GF-D8 (cell line): ENCODE data around the gene SPHKAP.
"Not testable (repeated sequence)": the region's sequence is repeated elsewhere in the genome, so short reads cannot be mapped to it uniquely, and the experiment has no call there.

Source experiments
- DNase-seq: peaks from one replicate; lab custom pipeline; 2025; lab: John Stamatoyannopoulos, UW

The SPHKAP gene

GRCh38 chr2:228094377-228094921 is 87.0 kb downstream of the SPHKAP start:
- DNase-seq: no peak

GRCh38 chr2:228092056-228092455 is 89.4 kb downstream of the SPHKAP start:
- DNase-seq: no peak

DNA sequence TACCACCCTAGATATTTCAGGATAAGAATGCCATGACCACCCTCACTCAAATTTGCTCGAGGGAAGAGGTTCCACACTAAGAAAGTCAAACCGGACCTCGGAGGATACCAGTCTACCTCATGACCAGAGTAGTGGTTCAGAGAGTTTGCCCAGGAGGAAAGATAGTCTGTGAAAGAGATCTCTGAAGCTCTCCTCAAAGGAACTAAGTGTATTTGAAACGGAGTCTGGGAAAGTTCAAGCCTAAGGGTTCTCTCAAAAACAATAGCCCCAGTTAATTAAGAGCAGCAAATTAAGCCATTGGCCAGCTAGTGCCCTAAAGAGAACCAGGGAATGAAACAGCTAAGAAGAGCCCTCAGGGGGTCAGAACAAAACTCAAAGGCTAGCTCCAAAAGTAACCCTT is 94.9 kb downstream of the SPHKAP start:
- no peak for DNase-seq

- DNase-seq: no peak
These were observed 96.8 kb downstream of the SPHKAP start for GRCh38 chr2:228084717-228085116.

DNA sequence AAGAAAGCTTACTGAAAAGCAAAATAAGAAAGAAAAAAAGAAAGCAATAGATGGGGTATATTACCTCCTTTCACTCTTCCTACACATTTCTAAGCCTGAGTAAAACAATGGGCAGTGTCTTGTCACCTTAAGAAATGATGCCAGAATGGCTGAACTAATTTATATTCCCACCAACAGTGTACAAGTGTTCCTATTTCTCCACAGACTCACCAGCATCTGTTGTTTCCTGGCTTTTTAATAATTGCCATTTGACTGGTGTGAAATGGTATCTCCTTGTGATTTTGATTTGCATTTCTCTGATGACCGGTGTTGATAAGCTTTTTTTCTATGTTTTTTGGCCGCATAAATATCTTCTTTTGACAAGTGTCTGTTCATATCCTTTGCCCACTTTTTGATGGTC is 98.4 kb downstream of the SPHKAP start:
- no peak for DNase-seq

- no peak for DNase-seq
These were observed 98.9 kb downstream of the SPHKAP start for GRCh38 chr2:228082571-228082970.

- no peak for DNase-seq
These were observed 102.3 kb downstream of the SPHKAP start for GRCh38 chr2:228079194-228079593.

- not testable (repeated sequence) for DNase-seq
These were observed 104.8 kb downstream of the SPHKAP start for GRCh38 chr2:228076695-228077094.

DNA sequence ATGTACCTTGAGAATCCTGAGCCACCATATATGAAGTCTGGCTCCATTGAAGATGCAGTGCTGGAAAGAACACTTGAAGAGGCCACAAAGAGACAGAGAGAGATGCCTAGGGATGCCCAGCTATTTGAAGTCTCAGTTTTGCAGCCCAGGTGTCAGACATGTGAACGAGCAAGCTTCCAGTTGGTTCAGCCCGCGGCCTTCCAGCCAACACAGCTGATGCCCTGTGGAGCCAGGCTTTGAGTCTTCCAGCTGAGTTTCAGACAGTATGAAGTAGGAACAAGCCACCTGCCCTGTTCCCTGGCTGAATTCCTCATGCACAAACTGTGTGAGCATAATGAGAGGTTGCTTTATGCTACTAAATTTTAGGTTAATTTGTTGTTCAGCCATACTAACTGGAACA is 108.8 kb downstream of the SPHKAP start:
- DNase-seq: no peak

- no peak for DNase-seq
These were observed 114.2 kb downstream of the SPHKAP start for GRCh38 chr2:228067309-228067708.

DNA sequence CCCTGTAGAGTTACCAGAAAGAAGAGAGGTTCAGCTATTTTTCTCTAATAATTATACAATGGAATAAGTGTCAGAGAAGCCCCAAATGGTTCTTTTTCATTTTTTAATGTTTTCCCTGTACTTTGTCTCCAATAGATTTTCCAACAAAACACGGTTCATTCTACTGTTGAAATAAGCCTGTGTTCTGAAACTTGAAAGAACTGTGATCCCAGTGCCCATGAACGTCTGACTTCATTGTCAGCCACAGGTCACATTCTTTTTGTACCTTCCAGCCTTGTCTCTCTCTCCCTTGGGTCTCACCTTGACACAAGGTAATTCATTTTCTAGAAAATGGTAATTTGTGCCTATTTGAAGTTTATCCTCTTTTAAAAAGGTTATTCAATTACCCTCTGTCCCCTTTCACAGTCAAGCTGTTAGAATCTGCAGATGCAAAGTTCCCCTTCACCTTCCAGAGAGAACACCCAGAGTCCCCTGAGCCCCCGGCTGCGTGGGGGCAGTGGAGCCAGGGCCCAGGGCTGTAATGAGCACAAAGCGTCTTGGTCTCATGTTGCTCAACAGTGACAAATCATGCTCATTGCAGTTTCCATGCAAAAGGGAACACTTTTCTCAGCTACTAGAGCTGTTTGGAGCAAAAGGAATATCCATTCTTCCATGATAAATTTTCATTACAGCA is 115.2 kb downstream of the SPHKAP start:
- no peak for DNase-seq

DNA sequence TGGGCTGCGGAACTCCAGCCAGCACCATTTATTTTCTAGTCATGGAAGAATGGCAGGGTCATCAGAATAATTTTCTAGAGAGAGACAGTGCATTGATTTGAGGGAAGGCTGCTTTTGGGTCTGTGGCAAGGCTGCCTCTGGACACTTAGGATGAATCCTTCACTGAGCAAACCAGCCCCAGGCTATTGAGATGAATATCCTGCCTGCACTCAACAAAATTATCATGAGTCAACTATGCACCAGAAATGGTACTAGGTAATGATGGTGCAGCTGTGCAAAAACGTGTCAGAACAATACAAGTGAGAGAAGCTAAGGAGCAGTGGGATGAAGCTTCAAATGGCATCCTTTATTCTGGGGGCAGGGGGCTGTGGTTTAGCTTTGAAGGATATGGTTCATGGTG is 115.8 kb downstream of the SPHKAP start:
- DNase-seq: no peak

DNA sequence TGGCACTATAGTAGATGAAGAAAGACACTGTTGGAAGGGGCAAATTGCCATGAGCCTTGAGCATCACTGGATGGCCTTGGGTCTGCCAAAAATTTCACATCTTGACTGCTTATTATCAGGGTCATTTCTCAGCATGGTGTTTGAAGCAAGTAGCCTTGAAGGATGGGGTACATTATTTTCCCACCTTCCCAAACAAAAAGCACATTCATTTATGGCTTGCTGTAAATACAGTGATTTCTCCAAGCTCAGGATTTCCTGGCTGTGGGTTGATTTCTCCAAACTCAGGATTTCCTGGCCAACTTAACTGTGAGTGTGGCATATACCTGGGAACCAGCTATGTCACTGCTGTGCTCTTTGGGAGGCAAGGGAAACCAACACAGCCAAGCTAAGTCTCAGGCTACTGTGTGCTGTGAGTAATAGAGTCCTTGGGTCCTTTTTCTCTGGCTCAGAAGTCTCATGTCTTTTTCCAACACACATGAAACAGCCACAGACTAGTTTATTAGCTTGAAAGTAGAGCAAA is 116.6 kb downstream of the SPHKAP start:
- DNase-seq: no peak

GRCh38 chr2:228064024-228064423 is 117.5 kb downstream of the SPHKAP start:
- DNase-seq: no peak

DNA sequence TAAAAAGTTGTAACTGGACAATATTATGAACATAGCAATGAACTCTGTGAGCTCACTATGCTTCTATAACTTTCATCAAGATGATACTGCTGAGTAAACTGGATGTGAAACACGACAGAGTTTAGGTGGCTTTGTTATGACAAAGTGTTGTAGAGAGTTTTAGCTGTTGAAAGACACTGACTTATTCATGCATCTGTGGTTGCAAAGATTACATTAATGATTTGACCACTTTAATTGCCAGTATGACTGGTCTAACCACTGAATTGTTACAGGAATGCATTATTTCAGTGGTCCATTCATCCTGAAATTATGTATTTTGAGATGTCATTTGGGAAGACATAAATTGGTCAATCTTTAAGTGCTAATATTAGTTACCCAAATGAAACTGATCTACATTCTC is 117.9 kb downstream of the SPHKAP start:
- no peak for DNase-seq

DNA sequence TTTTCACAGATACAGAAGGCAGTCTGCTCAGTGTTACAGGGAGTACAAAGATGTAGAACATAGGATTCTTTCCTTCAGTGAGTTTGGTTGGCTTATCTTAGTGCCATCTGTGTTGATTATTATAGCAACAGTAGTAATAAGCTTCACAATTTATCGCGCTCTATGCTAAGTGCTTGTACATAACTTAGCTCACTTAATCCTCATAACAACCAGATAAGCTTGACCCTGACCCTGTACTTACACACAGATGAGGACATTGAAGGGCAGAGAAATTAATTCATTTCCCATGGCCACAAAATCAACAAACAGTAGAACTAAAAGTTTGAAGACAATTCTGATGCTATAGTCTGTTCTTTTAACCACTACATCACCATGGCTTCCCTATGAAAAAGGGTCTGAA is 121.8 kb downstream of the SPHKAP start:
- no peak for DNase-seq

- DNase-seq: no peak
These were observed 125.0 kb downstream of the SPHKAP start for GRCh38 chr2:228056293-228057097.

DNA sequence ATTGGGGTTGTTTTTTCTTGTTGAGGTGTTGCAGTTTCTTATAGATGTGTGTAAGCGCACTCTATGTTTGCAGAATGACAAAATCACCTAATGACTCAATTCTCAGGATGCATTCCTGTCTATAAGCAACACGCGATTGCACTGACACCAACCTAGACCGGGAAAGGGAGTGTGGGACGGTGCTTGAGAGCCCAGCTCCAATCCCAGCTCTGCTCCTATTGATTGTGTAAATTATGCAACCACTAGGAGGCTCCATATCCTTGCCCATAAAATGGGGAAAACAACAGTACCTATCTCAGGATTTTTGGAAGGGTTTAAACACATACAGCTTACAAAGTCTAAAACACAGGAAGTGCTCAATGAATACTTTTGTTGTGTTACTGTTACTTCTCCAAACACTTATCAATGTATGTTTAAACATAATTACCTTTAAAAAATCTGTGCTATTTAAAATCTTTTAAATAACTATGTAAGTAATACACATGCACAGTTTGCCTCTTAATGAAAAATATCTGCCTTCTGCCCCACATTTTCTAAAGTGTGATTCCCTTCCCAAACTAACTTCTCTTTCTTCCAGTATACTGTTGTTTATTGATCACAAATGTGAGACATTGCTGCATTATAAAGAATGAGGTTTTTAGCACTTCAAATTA is 132.5 kb downstream of the SPHKAP start:
- no peak for DNase-seq

- no peak for DNase-seq
These were observed 140.5 kb downstream of the SPHKAP start for GRCh38 chr2:228040995-228041394.

DNA sequence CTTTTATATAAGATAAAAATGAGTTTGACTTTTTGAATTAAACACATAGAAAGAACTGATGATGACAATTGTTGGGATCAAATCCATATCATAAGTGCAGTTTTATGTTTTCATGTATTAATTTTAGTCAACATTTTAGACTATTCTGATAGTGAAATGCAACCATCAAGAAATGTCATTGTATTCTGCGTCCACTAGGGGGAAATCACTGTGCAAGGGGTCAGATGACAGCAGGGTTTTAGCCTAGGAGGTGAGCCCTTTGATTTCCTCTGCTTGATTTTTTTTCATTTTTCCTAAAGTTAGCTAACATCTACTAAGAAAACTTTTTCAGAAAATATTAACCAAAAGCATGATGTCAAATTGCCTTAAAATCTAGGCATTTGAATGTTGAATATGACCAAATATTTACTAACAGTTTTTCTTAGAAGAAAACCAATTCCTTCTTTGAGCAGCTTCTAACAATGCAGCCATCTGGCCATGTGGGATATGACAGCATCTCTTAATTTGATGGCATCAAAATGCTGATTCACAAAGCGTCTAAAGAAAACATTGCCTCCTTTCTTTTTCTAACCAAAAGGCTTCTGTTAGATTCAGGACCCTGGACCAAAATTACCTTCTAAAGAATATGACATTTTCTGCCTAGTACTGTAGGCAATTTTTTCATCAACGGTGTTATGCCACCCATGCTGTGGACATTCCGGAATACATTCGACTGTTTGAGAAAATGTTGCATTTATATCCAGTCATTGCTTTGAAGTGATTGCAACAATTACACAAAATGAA is 141.5 kb downstream of the SPHKAP start:
- DNase-seq: no peak

DNA sequence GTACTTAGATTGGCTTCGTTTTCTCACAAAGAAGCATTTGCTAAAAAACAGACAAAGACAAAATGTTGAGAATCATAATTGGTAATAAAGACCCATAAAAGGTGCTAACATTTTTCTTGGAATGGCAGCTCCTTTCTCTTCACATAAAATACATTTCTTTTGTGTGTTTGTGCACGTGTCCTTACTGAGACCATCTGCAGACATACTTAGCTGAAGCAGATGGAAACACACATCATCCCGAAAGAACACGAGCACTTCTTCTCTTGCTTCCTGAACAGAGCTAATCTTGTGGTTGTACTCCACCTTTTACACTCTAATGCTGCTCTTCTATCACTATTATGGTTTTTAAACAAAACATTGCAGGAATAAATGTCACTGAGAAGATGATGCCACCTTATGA is 142.5 kb downstream of the SPHKAP start:
- DNase-seq: no peak

- DNase-seq: no peak
These were observed 143.6 kb downstream of the SPHKAP start for GRCh38 chr2:228037915-228038314.
